GM18520 (cell line): ENCODE measurements around the gene AMN1.
"Not testable (repeated sequence)": the region's sequence is repeated elsewhere in the genome, so short reads cannot be mapped to it uniquely, and the experiment has no call there.

ENCODE experiments used
- ATAC-seq: cut with Tn5 transposase; IDR thresholded peaks from one replicate; pipeline ENCODE4 v1.9.1; 2021; ENCODE audit not compliant: unreplicated experiment

The AMN1 gene

DNA sequence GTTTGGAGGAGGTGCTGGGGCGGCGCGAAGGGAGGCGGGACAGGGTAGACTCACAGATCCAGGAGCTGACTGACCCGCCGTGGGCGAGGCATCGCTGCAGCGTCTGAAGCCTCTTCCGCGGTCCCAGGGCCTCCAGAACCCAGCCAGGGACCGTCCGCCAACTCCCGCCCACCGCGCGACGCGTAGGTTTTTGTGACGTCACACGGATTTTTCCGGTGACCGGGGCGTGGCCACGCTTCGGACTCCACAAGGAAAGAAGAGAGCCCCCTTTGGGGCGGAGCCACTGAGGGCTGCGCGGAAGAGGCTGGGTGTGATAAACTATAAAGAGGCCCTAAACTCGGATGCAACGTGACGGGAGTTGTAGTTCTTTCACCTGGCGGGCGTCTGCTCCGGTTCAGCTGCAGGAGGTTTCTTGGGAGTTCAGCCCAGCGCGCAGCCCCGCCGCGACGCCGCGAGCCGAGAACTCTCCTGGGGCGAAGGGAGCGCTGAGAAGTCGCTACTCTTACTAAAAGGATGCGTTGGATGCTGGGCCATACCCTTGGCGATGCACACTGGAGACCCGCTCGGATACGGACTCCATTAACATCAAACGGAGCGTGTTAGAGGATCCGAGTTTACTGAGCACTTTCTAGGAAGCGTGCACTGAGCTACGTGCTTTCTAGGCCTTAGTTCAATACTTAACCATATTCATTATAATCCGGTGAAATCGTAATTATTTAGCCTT, at the start of gene AMN1:
AMN1 (minus strand) TSS at position 105 of the 724 bp plus-strand sequence; CDS start at position 92, 13 bp downstream.
- peak; percentile 93 for ATAC-seq

DNA sequence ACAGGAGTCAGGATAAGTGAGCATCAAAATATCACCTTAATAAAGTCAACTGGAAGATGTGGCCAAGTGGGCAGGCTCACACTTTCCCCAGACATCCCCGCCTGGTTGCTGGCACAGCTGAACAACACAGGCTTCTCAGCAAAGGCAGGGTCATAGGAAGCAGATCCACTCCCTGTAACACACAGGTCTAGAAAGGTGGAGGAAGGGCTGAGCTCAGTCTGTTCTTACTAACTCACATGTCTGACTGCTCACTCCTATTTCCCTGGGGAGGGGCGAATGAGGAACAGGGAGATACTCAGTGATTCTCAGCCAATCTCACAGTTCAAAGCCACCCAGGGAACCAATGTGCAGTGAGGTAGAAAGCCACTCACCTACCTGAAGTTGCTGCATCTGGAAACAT, 45.0 kb upstream of the AMN1 start:
- no peak for ATAC-seq

DNA sequence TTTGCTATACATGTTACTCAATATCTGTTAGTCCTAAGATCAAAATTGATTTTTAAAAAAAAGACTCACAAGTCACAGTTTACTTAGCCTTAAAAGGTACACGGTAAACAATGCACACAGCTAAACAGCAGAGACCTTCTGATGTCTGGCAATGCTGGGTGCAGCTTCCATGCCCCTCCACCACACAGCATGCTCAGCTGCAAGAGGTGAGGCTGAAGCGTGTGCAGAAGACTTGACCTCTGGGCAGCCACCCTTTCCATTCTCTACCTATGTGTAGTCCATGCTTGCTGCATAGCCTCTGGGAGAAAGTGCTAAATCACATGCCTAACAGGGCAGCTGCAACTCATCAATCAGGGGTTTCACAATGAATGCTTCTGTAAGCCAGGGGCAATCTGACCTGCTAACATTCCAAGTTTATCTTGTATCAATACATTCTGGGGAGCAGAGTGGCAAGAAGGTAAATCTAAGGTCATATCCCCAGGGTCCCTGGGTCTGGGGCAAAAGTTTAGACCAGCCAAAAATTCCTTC, 44.5 kb upstream of the AMN1 start:
- no peak for ATAC-seq

DNA sequence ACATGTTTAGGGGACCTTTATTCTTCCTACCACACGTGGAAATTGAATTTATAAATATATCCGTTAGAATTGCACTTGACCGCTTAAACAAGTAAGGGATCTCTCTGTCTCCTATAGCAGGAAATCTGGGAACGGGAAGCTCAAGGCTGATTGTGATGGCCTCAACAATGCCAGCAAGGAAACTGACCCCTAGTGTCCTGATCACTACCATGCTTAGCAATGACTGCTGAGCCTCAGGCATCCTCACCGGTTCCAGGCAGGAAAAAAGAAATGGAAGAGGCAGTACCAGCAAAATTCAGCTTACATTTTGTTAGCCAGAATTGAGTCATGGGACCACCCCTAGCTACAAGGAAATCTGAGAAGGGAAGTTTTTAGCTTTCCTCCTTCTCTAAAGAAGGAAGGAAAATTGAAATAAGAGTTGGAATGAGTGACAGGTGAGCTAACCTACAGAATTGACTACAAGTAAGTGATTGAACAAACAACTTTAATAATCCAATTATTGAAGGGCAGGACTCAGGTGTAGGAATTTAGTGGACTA, 43.9 kb upstream of the AMN1 start:
- ATAC-seq, result no peak

DNA sequence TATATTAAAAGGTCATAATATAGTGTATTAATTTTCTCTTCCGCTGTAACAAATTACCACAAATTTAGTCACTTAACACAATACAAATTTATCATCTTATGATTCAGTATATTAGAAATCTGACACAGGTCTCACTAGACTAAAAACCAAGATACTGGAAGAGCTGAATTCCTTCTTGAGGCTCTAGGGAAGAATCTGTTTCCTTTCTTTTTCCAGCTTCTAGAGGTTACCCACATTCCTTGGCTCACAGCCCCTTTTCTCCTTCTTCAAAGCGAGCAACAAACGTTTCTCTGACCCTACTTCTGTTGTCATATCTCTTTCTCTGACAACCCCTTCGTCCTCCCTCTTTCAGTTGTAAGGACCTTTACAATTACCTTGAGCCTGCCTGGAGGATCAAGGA, 43.4 kb upstream of the AMN1 start:
- ATAC-seq, result no peak

DNA sequence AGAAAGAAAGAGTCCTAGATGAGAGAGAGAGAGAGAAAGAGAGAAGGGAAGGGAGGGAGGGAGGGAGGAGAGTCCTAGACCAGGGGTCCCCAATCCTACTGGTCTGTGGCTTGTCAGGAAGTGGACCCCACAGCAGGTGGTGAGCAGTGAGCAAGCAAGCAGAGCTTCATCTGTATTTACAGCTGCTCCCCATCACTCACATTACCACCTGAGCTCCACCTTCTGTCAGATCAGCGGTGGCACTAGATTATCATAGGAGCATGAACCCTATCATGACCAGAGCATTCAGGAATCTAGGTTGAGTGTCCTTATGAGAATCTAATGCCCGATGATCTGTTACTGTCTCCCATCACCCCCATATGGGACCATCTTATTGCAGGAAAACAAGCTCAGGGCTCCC, 39.2 kb upstream of the AMN1 start:
- no peak for ATAC-seq

DNA sequence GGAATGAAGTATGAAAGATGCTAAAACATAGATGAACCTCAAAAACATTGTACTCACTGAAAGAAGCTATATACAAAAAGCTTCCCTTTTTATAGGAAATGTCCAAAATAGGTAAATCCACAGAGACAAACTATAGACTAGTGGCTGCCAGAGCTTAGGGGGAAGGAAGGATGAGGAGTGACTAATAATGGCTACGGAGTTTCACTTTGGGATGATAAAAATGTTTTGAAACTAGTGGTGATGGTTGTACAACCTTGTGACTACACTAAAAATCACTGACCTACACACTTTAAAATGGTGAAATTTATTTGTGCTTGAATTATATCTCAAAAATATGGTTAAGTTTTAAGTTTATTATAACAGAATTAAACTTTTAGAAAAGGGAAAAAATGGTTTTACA, 37.1 kb upstream of the AMN1 start:
- no peak for ATAC-seq

DNA sequence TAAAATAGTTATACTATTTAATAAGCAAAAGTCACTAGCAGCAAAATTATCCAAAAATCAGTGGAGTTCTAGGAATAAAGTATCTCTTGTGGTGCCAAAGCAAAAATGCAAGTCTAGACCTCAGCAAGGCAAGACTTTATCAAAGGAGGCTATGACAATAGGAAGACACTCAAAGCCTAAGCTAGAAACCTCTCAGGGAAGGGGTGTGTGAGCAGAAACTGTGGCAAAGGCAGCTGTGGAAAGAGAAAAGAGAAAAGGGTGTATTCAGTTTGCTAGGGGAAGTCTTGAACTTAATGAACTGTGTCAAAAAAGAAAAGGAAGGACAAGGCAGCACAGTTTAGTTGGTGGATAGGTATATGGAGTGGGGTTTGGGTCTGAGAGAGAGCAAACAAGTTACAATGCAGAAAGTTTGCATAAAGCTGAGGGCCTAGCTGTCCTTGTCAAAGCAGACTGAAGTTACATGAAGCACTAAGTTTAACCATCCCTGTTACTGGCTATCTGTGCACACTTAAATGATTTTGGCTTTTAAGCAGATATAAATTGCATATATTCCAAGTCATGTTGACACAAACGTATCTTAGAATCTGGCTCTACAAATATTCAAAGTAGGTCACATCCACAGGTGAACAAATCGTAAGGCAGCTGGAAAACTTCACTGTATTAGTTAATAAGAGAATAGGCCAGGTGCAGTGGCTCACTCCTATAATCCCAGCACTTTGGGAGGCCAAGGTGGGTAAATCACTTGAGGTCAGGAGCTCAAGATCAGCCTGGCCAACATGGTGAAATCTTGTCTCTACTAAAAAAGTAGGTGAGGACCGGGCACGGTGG, 31.0 kb upstream of the AMN1 start:
- no peak for ATAC-seq

DNA sequence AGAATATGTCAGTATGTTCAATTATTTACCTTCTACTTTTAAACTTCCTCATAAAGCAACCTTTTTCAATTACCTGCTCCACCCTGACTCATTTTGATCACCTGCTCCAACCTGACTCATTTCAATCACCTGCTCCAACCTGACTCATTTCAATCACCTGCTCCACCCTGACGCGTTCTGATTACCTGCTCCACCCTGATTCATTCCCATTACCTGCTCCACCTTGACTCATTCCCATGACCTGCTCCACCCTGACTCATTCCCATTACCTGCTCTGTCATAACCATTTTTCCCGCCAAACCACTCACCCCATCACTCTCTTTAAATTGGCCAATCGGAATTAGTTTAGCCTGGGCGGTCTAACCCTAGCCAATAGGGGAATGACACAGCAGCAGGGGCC, 29.5 kb upstream of the AMN1 start:
- ATAC-seq, result not testable (repeated sequence)

DNA sequence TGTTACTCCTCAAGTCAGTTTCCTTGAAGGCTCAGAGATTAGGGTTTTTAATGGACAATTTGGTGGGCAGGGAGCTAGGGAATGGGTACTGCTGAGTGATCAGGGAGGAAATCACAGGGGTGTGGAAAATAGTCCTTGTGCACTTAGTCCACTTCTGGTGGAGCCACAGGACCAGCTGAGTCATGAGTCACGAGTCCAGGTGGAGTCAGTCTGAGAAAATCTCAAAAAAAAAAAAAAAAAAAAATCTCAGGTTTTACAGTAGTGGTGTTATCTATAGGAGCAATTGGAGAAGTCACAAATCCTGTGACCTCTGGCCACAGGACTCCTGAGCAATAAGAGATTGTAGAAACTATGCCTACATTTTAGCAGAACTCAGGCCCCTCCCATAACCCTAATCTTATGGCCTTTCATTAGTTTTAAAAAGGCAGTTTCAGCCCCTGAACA, 28.2 kb upstream of the AMN1 start:
- ATAC-seq, result no peak

DNA sequence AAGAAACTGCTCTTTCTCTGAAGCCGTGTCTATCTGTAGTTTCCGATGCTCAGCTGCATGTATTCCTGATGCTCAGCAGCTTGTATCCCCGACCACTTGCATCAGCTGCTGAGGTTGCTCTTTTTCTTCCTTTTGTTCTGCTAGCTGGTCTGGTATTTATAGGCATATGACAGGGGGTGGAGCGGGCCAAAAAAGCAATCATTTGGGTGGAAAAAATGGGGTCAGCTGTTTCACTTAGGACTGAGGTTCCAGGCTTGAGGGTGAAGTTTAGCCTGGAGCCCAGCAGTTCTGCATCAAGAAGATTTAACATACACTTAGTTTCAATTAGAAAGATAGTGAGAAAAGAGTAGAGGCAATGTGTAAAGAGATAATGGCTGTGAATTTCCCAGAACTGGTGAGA, 23.6 kb upstream of the AMN1 start:
- ATAC-seq, result no peak

DNA sequence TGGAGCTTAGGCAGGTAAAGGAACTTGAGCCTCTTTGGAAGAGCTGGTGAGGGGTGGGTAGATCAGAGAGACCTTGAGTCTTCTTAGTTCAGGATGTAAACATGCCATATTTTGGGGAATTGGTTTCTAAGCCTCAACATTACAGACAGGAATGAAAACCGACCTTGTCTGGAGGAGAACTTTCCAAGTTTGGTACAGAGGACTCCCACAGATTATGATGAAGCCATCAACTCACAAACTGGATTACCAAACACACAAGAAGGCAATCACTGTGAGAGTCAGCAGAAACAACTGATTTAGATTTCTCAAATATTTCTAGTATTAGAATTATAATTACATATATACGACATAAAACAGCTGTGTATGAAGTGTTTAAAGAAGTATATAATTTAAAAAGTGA, 22.3 kb upstream of the AMN1 start:
- ATAC-seq, result no peak

DNA sequence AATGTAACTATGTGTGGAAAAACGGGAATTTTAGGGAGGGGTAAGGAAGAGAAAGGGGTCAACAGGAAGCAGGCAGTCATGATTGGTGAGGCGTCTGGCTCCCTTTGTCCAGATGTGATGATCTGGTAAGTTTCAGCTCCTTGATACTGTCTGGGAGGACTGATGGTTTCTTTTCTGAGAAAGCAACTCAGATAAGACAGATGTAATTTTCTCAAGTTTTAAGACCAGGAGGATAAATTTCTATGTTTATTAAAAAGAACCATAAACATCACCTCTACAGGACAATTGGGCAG, 21.9 kb upstream of the AMN1 start:
- no peak for ATAC-seq

DNA sequence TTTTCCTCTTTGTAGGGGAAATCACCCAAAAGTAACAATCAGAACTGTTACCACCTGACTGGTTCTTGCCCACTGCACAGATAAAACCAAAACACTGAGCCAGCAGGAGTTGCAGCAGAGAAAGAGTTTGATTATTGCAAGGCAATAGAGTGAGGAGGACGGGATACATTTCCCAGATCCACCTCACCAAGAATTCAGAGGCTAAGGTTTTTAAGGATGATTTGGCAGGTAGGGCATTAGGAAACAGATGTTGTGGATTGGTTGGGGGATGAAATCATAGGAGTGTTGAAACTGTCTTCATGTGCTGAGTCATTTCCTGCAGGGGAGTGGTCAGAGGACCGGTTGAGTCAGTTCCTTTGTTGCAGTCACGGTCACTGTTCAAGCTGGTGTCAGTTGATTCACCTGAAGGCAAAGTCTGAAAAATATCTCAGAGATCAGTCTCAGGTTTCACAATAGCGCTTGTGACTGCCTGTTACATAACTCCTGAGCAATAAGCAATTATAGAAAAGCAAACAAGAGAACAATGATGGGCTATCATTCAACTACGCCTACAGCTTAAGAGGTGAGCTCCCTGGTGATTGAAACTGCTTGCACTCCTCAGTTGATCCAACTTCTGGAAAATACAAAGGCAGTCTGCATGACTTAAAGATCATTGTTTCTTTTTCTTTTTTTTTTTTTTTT, 20.3 kb upstream of the AMN1 start:
- ATAC-seq, result peak; percentile 70

DNA sequence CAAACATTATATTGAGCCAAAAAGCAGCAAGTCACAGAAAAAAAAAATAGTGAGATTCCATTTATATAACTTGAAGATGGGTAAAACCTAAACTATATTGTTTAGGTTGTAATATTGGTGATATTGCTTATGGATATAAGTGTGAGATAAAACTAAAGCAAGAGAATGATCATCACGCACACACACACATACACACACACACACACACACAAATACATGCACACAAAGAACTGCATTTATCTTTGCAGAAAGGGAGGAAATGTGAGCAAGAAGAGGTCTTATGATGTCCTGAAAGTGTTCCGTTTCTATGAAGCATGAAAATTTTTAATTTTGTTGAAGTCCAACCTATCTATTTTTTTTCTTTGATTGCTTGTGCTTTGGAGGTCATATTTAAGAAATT, 16.4 kb upstream of the AMN1 start:
- ATAC-seq, result no peak

DNA sequence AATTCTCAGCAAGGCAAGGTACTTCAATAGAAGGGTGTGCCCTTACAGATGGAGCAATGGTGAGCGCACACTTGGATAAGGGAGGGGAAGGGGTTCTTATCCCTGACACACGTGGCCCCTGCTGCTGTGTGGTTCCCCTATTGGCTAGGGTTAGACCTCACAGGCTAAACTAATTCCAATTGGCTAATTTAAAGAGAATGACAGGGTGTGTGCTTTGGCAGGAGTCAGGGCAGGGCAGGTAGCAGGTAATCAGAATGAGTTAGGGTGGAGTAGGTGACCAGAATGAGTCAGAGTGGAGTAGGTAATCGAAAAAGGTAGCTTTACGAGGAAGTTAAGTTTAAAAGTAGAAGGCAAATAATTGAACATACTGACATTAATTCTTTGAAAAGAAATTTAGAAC, 15.5 kb upstream of the AMN1 start:
- ATAC-seq, result not testable (repeated sequence)

DNA sequence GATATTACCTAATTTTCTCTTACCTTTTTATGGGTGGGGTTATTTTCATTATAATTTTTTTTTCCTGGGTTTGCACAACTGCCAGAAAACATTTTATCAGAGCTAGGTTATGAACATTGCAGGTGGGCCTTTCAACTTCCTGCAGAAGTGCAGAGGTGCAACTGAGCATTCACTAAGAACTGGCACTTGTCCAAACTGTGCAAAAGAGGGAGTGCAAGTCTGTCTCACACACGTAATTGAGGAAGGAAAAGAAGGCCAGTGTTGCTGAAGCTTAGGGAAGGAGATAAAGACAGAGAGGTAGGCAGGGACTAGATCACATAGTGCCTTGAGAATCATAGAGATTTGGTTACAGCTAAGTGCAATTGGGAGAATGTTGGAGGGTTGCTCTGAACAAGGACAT, 14.1 kb upstream of the AMN1 start:
- no peak for ATAC-seq

DNA sequence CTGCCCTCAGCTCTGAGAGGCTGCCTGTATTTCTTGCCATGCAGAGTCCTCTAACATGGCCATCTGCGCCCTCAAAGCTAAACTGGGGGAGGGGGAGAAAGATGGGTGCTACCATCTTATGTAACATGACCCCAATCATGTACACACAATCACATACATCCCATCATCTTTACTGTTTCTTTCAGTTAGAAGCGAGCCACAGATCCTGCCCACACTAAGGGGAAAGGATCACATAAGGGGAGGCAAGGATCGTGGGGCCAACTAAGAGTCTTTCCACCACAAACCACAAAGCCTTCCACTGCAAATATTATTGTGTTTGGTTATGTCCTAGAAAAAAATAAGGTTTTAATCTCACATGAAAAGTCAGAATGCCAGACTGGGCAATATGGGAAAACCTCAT, 11.8 kb upstream of the AMN1 start:
- no peak for ATAC-seq

DNA sequence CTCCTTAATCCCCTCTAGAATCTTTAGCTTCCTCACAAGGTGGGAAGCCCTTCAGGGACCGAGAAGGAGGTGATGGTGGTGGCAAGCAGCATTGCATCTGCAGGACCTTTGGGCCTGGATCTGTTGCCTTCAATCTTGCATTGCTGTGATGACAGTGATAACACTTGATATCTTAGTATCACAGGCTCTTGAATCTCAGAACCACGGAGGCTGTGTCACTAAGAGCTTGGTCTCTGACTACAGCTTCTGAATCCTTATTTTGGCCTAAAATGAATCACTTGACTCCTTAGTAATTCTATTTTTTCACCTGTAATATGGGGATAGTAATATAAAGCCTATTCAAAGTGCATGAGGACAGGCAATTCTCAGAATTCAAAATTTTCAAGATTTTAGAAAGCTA, 8.9 kb upstream of the AMN1 start:
- ATAC-seq, result no peak

DNA sequence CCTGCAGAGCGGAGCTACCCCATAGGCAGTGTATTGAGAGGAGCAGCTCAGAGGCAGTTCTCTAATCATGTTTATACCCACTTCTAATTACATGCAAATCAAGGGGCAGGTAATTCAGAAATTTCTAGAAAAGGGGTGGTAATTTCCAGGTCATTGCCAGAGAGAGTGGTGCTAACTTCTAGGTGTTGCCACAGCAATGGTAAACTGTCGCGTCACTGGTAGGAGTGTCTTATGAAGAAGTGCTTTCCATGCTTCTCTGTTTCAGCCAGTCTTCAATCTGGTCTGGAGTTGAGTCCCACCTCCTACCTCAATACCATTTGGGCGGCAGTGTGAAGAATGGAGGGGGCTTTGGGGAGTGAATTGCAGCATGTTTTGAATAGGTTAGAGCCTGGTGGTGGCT, 8.5 kb upstream of the AMN1 start:
- no peak for ATAC-seq

DNA sequence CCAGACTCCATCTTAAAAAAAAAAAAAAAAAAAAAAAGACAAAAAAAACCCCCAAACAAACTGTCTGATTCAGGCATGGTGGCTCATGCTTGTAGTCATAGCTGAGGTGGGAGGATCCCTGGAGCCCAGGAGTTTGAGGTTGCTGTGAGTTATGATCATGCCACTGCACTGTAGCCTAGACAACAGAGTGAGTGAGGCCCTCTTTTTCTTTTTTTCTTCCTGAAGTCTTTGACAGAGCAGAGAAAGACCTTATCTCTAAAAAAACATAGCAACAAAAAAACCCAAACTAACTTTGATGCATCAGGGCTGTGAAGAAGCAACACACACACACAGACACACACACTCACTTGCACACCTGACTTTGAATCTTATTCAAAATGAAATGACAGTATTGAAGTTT, 7.7 kb upstream of the AMN1 start:
- ATAC-seq, result peak; percentile 40
